GM19328 (cell line): ENCODE measurements around the gene KIRREL2.
"Not testable (repeated sequence)": the region's sequence is repeated elsewhere in the genome, so short reads cannot be mapped to it uniquely, and the experiment has no call there.

Experiments used
- ATAC-seq: cut with Tn5 transposase; IDR thresholded peaks from one replicate; pipeline ENCODE4 v1.9.1; 2021; ENCODE audit warnings: mild to moderate bottlenecking, moderate library complexity; ENCODE audit not compliant: unreplicated experiment

Gene KIRREL2

DNA sequence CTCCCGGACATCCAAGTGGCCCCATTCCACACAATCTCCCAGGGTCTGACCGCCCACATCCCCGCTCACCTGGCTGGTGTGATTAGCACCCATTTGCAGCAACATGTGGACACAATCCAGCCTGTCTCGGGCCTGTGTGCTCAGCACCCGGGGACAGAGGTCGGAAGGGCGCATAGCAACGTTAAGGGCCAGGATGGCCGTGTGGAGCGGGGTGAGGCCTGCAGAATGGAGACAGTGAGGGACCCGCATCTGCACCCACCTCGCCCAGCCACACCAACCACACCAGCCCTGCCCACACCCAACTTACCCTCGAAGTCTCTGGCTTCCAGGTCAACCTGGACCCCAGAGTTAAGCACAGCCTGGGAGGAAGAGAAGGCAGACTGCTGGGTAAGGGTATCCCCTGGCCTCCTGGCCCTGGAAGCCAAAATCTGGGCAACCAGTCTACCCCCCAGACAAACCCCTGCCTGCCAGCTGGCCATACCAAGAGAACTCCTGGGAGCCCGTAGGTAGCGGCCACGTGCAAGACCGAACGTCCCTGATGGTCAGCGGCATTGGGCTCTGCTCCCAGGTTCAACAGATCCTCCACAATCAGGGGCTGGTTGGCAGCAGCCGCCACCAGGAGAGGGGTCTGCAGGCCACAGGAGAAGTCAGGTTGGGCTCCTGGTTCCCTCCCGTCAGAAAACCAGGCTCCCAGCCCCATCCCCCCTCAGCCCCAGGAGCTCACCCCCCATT is 39.4 kb downstream of the KIRREL2 start:
- ATAC-seq, result no peak

GRCh38 chr19:35896643-35897040 is 39.9 kb downstream of the KIRREL2 start:
- no peak for ATAC-seq

- no peak for ATAC-seq
These were observed 41.2 kb downstream of the KIRREL2 start for GRCh38 chr19:35897706-35898451.

GRCh38 chr19:35898499-35898809 is 41.7 kb downstream of the KIRREL2 start:
- ATAC-seq, result no peak

DNA sequence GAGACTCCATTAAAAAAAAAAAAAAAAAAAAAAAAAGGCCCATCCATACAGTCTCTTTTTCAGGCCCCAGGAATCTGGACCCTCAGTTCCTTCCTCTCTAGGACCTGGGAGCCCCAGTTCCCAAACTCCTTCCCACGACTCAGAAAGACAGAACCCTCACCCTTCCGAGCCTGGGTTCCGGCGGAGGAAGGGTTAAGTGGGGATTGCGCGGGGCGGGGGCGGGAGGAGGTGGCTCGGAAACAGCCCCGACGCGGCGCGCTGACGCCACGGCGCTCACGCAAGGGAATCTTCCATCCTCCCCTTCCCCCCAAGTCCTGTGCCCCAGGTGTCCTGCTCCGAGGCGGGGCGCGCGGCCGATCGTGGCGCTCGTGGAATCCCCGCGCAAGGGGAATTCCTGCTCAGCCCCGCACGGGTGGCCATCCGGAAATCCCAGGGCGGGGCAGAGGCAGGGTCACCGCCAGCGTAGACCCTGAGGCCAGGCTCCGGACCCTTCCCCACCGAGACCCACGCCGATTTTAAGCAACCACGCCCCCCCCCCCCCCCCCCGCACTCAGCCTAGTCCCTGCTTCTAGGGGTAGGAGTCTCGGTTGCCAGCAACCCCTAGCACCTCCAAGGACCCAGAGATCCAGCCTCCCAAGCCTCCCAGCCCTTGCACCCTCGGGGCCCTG is 43.0 kb downstream of the KIRREL2 start:
- ATAC-seq, result peak; percentile 46

GRCh38 chr19:35901055-35901644 is 44.4 kb downstream of the KIRREL2 start:
- ATAC-seq, result no peak

DNA sequence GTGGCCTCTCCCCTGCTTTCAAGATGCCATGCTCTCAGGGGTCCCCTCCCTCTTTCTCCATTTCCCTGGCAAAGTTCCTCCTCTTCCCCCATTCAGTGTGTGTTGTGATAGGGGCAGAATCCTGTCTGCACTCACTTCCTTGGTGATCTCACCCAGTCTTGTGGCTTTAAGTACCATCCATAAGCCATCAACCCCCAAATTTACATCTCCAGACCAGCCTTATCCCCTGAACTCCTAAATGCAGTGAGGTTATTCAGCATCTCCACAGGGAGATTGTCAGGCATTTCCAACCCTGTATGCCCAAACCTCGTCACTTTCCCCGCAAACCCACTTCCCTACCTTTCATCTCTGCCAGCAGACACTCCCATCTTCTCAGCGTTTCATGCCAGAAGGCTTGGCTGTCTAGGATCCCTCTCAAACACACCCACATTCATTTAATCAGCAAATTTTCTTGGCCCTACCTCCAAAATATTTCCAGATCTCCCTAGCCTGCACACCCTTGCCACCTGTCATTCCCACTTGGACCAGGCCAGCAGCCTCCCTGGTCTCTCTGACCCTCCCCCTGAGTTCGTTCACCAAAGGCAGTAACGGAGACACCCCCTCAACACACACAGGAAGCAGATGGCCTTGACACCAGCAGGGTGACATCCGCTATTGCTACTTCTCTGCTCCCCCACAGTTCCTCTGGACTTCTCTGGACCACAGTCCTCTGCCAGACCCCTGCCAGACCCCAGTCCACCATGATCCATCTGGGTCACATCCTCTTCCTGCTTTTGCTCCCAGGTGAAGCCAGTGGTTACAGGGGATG is 45.3 kb downstream of the KIRREL2 start, which contains the start of gene HCST:
TSS of gene HCST (plus strand) at position 676 of the 808 bp plus-strand sequence. CDS start at position 741, 65 bp downstream.
- ATAC-seq, result no peak

DNA sequence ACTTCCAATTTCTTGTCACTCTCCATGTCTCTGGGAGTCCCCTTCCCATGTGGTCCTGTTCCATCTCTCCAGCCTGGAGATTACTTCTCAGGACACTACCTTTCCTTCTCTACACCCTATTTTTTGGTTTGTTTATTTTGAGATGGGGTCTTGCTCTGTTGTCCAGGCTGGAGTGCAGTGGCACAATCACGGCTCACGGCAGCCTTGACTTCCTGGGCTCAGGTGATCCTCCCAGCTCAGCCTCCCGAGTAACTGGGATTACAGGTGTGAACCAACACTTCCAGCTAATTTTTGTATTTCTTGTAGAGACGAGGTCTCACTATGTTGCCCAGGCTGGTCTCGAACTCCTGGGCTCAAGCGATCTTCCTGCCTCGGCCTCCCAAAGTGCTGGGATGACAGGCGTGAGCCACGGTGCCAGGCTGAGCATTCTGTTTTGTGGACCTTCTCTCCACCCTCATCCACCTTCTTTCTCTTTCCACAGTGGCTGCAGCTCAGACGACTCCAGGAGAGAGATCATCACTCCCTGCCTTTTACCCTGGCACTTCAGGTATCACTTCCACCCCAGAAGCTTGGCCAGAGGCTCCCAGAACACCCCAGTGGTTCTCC is 46.3 kb downstream of the KIRREL2 start:
- ATAC-seq, result no peak

DNA sequence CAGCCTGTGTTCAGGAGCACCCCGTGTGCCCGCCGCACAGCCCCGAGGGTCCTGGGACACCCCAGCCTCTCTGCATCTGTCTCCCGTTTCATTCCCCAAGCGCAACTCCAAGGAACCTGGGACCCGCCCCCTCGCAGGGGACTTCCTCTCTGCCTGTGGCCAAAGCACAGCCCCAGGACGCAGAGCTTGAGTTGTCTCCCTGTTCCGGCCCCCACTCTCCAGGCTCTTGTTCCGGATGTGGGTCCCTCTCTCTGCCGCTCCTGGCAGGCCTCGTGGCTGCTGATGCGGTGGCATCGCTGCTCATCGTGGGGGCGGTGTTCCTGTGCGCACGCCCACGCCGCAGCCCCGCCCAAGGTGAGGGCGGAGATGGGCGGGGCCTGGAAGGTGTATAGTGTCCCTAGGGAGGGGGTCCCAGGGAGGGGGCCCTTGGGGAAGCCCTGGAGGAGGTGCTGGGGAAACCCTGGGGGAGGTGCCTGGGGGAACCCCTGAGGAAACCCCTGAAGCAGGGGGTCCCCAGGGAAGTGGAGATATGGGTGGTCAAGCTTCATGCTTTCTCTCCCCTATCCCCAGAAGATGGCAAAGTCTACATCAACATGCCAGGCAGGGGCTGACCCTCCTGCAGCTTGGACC is 47.0 kb downstream of the KIRREL2 start:
- no peak for ATAC-seq

- no peak for ATAC-seq
These were observed 47.8 kb downstream of the KIRREL2 start for GRCh38 chr19:35904311-35905068.

DNA sequence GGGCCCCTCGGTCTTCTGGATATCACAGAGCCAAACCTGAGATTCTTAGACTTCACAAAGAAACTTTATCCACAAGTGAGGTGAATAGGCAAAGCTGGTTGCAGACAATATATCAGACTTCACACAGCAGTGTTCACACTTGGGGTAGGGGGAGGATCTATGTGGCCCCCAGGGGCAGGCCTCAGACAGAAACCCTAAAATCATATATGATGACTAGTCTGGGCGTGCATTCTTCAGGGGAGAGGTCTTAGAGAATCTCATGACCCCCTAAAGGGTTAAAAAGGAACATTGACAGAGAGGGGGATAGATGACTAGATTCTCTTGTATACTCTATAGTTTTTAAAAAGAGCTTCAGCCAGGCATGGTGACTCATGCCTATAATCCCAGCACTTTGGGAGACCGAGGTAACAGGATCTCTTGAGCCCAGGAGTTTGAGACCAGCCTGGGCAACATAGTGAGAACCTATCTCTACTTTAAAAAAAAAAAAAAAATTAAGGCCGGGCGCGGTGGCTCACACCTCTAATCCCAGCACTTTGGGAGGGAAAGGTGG is 48.5 kb downstream of the KIRREL2 start:
- ATAC-seq, result no peak

DNA sequence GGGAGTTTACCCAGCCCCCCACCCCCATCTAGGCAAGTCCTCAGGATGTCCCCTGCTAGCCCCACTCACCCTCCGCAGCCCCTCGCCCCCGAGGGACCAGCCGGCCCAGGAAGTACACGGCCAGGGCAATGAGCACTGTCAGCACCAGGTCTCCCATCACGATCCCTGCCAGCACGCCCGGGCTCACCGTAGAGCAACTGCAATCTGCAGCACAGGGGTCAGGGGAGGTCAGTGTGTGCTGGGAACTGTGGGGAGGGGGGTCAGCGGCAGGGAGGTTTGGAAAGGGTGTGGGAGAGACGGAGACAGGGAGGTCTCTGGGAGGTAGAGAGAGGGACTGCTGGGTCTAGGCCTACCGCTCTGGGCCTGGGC is 50.6 kb downstream of the KIRREL2 start:
- no peak for ATAC-seq

DNA sequence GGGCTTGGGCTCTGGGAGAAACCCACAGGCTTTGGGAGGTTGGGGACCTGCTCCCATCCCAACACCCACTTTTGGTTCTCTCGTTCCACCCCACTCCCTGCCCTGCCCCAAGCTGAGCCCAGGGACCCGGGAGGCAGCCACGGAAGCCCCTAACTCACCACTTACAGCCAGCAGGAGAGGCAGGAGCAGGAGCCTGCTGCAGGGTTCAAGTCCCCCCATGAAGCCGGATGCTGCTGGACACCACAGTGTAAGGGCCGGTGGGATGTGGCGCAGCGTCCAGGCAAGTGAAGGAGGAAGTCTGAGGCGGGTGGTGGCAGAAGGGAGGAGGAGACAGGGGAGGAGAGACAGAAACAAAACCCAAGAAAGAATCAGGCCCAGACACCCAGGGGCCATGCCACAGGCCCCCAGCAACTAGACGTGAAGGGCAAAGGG is 51.3 kb downstream of the KIRREL2 start, which contains the start of gene TYROBP:
TSS of gene TYROBP (minus strand) at position 286 of the 432 bp plus-strand sequence. CDS start at position 219, 67 bp downstream.
- ATAC-seq, result no peak

DNA sequence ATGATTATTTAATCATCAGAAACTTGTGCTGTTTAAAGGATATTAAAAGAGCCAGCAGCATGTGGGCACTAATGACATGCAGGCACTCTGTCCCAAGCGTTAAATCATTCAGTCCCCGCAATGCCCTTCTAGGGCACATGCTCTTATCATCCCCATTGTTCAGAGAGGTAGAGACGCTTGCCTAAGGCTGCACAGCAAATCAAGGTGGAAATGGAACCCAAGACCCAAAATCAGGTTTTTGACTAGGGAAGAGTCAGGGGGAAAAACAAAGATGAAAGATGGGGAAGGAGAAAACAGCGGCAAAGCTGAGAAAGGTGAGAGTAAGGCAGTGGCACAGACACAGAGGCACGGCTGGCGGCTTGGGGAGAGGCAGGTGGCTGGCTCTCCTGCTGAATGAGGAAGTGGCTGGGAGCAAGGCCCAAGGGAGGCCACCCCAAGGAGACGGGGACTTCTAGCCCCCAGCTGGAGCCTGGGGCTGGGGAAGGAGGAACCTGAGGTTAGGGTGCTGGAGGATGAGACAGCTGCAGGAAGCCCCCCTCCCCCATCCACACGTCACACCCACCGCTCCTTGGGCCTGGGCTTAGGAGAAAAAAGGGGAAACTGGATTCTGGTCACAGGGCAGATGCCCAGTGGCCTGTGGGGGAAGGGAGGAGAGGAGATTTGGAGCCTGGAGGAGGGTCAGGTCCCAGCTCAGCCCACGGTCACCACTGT is 52.4 kb downstream of the KIRREL2 start:
- no peak for ATAC-seq

- no peak for ATAC-seq
These were observed 52.9 kb downstream of the KIRREL2 start for GRCh38 chr19:35909684-35910035.

- not testable (repeated sequence) for ATAC-seq
These were observed 53.6 kb downstream of the KIRREL2 start for GRCh38 chr19:35910355-35910754.

- ATAC-seq, result no peak
These were observed 54.5 kb downstream of the KIRREL2 start for GRCh38 chr19:35911173-35911572.

GRCh38 chr19:35911790-35912189 is 55.1 kb downstream of the KIRREL2 start:
- ATAC-seq, result no peak
